ENCODE results near the gene DQX1.
A peak's percentile ranks its signal among the peaks of the same experiment; 100 is the strongest.

DQX1 gene

GRCh38 chr2:74538881-74539339, 12.9 kb upstream of the DQX1 start:
- DNase-seq (ENCODE audit: low read depth): no peak
- TF ChIP-seq CTCF (conservative IDR thresholded peaks at IDR 0.05; ENCODE audit: low read length): no peak
- no peak overlapping the region for H3K4me3 ChIP-seq (ENCODE audit: low read length)

DNA sequence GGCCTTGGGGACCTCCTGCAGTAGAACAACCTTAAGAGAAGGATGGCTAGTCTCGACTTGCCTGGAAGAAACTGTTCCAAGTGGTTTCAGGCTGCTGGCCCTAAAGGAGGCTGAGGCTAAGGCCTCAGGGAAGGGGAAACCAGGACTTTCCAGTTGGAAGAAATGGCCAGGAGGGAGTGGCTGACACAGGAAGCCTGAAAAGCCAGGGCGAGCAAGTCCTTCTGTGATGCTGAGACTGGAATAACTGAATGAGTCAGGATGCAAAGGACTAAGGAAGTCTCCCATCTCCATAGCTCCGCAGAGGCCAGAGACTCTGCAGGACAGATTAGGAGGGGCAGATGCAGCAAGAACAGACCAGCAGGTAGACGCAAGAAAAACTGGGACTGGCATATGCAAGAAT, 11.1 kb upstream of the DQX1 start:
- no peak for DNase-seq (ENCODE audit: low read depth)
- H3K4me3 ChIP-seq (ENCODE audit: low read length): no peak overlapping the region
- no peak for TF ChIP-seq CTCF (conservative IDR thresholded peaks at IDR 0.05; ENCODE audit: low read length)

DNA sequence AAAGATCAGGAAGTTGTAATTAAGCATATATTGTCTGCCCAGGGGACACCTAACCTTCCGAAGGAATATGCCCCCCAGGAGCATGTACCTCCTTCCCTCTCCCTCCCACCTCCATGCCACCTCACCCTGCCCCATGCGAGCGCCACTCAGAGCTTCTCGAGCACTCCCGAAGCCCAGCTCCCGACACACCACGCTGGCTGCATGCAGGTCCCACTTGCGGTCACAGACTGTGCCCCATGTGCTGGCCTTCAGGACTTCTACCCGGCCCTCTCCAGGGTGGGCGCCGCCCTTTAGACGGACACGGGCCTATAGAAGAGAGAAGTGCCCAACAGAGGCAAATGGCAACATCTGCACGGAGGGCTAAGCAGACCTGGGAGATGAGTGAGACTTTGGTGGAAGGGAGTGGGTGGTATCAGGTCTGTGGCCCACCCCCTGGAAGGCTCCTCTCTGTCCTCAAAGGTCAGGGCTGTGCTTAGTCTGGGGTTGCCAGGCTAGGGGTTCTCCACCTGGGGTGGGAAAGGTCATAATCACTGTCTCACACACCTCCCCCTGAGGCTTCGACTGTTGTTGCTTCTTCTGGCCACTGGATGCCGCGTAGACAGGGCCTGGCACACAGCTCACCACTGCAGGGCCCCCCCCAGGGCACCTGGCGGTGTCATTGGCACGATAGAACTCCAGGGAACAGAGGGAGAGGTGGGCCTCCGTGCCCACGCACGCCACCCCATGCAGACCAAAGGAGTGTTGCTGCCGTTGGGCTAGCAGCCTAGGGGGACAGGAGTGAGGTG, 10.3 kb upstream of the DQX1 start:
- TF ChIP-seq CTCF (conservative IDR thresholded peaks at IDR 0.05; ENCODE audit: low read length): no peak
- no peak for DNase-seq (ENCODE audit: low read depth)

GRCh38 chr2:74535440-74535965, 9.5 kb upstream of the DQX1 start:
- no peak for TF ChIP-seq CTCF (conservative IDR thresholded peaks at IDR 0.05; ENCODE audit: low read length)
- no peak for DNase-seq (ENCODE audit: low read depth)
- H3K4me3 ChIP-seq (ENCODE audit: low read length): no peak overlapping the region

More for the DNA sequence above, 10.3 kb upstream of the DQX1 start:
- H3K4me3 ChIP-seq (ENCODE audit: low read length): no peak overlapping the region

- DNase-seq (ENCODE audit: low read depth): no peak
- no peak overlapping the region for H3K4me3 ChIP-seq (ENCODE audit: low read length)
- no peak for TF ChIP-seq CTCF (conservative IDR thresholded peaks at IDR 0.05; ENCODE audit: low read length)
These were observed 8.4 kb upstream of the DQX1 start for GRCh38 chr2:74534411-74534810.

- TF ChIP-seq CTCF (conservative IDR thresholded peaks at IDR 0.05; ENCODE audit: low read length): no peak
- H3K4me3 ChIP-seq (ENCODE audit: low read length): no peak overlapping the region
- no peak for DNase-seq (ENCODE audit: low read depth)
These were observed 7.4 kb upstream of the DQX1 start for GRCh38 chr2:74533464-74533863.

GRCh38 chr2:74532222-74532621, 6.2 kb upstream of the DQX1 start:
- peak; percentile 70 for DNase-seq (ENCODE audit: low read depth)
- TF ChIP-seq CTCF (conservative IDR thresholded peaks at IDR 0.05; ENCODE audit: low read length): peak; percentile 52
- H3K4me3 ChIP-seq (ENCODE audit: low read length): no peak overlapping the region
